NCI-H146 (cell line): ENCODE data around the gene KRT83.
"Not testable (repeated sequence)": the region's sequence is repeated elsewhere in the genome, so short reads cannot be mapped to it uniquely, and the experiment has no call there.

Source experiments
- DNase-seq: peaks from one replicate; lab custom pipeline; 2025; lab: John Stamatoyannopoulos, UW

KRT83 gene

DNA sequence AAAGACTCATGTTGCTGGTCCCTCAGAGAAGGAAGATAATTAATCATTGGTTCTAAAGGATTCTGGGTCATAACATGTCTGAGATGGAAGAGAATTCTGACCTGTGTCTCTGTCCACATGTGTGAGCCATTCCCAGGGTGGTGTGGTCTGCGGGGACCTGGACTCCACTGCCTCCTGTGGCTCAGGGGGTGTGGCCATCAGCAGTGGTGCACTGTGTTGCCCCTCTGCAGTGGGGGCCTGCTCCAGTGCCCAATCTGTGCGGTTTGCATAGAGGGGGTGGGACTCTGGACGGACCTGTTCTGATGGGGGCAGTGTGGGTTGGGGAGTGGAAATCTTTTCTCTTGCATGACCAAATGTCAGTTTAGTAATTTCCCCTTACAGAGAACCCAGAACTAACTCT lies 32.6 kb upstream of the KRT83 start:
- no peak for DNase-seq

DNA sequence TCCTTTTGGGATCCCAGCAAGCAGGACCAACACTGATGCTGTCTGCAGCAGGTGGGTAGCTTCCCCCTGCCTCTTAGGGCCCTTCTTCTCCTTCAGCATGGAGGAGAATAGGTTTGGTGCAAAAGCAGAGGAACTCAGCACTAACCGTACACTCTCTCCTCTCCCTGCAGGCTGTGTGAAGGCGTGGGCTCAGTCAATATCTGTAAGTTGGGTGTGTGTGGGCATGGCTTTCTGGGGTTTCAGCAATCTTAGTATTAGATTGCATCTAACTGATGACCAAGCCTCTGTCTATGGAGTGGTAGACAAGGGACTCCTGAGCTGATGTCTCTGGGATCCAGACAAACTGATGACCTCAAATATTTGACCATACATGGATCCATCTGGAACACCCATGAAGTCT lies 31.8 kb upstream of the KRT83 start:
- DNase-seq: no peak

- no peak for DNase-seq
Observed at GRCh38 chr12:52351196-52352059, 30.2 kb upstream of the KRT83 start.

- no peak for DNase-seq
Observed at GRCh38 chr12:52350786-52351185, 29.6 kb upstream of the KRT83 start.

DNA sequence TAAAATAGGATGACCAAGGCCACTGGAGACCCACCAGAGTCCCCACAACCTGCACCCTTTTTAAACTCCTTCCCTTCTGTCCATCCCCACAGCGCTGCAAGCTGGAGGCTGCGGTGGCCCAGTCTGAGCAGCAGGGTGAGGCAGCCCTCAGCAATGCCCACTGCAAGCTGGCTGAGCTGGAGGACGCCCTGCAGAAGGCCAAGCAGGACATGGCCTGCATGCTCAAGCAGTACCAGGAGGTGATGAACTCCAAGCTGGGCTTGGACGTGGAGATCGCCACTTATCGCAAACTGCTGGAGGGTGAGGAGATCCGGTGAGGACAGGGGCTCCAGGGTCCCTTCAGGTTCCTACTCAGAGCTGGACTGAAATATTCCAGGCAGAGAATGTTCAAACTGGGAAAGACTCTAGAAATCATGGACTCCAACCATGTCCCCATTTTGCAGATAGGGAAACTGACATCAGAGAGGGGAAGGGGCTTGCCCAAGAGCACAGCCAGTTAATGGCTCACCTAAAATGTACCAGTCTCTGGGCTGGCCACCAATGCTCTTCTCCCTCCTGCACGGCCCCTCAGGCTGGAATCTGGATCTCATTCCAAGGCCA lies 28.9 kb upstream of the KRT83 start:
- DNase-seq: no peak

GRCh38 chr12:52349196-52349595 lies 28.0 kb upstream of the KRT83 start:
- DNase-seq: no peak

DNA sequence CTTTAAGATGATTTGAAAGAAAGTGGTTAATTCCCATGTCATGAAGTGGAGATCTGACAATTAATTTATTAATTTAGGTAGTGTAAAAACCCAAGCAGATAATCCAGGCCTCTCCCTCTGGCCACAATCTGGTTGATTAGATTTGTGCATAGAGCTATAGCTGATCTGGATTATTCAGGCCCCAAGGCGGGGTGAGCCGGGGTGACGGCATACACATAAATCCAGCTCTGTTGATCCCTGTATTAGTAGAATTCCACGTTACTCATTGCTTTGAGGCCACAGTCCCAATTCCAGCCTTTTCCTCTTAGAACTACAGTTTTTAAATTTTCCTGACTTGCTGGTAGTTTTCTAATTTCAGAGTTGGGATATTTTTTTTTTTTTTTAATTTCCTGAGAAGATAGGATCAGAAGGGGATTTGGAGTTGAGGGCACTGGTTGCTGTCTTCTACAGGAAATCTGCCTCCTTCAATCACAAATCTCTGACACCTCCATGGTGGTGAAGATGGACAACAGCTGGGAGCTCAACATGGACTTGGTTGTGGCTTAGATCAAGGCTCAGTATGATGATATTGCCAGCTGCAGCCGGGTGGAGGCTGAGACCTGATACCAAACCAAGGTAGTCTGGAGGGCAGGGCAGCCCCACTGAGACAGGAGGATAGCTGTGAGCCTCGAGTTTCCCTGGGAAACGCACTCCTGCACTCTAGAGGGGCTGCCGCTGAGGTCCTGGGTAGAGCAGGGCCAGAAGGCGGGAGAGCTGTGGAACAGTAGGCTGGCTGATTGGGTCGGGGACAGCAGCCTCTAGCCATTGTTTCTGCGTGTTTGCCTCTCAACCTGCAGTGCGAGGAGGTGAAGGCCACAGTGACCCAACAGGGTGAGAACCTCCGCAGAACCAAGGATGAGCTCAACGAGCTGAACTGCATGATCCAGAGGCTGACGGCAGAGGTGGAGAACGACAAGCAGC lies 26.6 kb upstream of the KRT83 start:
- DNase-seq: no peak

GRCh38 chr12:52347016-52347415 lies 25.8 kb upstream of the KRT83 start:
- DNase-seq: no peak

DNA sequence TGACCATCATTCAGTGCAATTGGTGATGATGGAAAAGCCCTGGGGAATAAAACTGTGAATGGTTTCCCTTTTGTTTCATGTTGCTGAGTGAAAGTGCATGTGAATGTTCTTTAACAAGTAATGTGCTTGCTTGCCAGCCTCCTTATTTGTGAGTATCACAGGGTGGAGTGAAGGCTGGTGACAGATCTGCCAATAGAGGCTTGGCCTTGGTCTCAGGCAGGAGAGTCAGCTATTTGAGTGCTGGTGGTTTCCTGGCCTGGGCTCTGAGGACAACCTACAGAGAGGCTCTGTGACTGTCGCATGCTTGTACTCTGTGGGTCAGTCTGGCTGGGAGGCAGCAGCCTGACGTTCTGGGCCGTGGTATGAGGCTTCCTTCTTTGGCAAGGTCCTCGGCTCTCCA lies 25.4 kb upstream of the KRT83 start:
- no peak for DNase-seq

- DNase-seq: not testable (repeated sequence)
Observed at GRCh38 chr12:52345041-52345440, 23.8 kb upstream of the KRT83 start.

DNA sequence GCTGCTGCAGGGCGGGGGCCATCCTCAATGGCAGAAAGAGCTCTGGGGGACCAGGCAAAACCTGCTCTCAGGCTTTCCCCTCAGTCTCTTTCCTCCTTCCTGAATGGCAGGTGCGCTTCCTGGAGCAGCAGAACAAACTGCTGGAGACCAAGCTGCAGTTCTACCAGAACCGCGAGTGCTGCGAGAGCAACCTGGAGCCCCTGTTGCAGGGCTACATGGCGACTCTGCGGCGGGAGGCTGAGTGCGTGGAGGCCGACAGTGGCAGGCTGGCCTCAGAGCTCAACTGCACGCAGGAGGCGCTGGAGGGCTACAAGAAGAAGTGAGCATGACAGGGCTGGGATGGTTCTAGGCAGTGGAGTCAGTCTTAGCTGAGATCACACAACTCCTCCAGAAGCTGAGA lies 22.9 kb upstream of the KRT83 start:
- no peak for DNase-seq

GRCh38 chr12:52343550-52343949 lies 22.4 kb upstream of the KRT83 start:
- no peak for DNase-seq

GRCh38 chr12:52342781-52343490 lies 21.7 kb upstream of the KRT83 start:
- DNase-seq: no peak

DNA sequence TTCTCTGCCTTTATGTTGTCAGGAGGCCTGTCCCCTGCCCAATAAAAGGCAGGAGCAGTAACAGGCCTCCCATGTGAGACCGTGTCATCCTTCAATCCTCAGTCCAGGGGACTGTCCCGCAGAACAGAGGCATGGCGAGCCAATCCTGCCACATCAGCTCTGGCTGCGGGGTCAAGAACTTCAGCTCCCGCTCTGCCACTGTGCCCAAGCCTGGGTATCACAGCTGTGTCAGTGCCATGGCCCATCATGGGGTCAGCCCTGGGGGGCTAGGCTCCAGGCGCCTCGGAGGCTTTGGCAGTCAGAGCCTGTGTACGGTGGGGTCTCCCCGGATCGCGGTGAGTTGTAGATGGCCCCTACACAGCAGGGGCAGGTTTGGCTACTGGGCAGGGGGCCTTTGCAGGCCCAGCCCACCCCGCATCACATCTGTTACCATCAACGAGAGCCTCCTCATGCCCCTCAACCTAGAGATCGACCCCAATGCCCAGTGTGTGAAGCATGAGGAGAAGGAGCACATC lies 19.9 kb upstream of the KRT83 start:
- DNase-seq: no peak

- DNase-seq: peak; percentile 11
Observed at GRCh38 chr12:52338241-52338960, 17.2 kb upstream of the KRT83 start.

GRCh38 chr12:52337054-52337453 lies 15.9 kb upstream of the KRT83 start:
- no peak for DNase-seq

DNA sequence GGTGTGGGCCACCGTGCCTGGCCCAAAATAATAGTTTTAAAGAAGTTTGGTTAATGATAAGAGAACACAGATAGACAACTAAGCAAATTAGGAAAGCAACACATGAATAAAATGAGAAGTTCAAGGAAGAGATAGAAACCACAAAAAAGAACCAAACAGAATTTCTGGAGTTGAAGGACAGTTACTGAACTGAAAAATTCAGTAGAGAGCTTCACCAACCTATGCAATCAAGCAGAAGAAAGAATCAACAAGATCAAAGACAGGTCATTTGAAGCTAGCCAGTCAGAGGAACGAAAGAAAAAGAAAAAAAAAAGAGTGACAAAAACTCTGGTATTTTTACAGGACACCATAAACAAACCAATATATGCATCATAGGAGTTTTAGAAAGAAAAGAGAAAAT lies 15.4 kb upstream of the KRT83 start:
- no peak for DNase-seq

DNA sequence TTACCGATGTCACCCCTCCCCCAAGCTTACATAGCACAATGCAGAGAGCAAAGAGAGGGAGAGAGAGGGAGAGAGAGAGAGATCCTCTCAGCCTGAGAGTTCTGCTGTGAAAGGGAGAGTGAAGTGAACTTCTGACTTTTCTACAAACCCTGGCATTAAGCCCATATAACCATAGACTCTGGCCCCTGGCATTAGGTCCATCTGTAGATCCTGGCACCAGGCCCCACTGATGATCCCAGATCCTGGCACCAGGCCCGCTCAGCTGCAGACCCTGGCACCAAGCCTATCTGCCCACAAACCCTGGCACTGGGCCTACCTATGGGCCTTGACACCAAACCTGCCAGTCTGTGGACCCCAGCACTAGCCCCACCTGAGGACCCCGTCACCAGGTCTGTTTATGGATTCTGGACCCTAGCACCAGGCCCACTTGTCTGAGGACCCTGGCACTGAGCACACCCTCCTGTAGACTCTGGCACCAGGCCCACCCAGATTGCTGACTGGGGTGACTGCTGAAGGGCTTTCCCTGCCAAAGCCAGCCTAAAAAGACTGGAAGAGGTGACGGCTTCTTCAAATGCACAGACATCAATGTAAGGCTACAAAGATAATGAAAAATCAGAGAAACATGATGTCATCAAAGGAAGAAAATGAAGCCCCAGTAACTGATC lies 14.5 kb upstream of the KRT83 start:
- no peak for DNase-seq

DNA sequence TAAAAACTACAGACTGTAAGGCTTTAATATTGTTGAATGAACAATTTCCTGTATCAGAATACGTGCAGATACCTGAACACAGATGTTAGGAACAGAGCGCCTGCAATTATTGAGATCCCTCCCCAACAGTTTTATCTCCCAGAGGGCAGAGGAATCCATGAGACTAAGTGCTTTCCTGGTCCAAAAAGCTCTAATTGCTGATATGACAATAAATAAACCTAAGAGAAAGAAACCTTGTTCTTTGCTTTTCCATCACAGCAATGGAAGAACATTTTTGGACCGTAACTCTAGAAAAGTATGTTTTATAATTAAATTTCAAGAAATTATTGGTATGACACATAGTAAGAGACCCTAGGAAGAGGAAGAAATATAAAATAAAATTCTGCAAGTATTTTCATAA lies 13.0 kb upstream of the KRT83 start:
- no peak for DNase-seq

DNA sequence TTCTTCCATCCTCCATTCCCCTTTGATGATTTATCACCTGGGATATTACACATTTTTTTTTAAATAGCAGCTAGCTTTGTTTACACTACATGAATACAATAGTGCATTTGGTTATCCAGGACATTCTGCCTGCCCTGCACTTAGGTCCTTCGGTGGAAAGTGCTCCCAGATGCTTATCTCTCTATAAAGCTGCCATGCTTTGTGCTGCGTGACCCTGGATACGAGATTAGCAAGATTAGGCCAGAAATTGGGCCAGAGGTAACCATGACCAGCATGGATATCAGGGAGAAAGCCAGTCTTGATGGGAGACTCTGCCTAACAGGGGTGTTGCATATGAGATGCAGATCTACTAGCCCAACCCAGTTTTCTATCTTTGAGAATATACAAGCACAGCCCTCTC lies 12.1 kb upstream of the KRT83 start:
- peak; percentile 71 for DNase-seq
